ENCODE results near the gene RAX2. TPM values are rescaled to one million over a fixed set of nuclear protein-coding genes. Genes with fewer than 3 reads are reported as not detected.

Gene RAX2
- total and polyA plus RNA-seq, 10 of the 15 experiments (the other 5 are each of a cell fraction or from before 2014, with no cell fraction given), result not detected

DNA sequence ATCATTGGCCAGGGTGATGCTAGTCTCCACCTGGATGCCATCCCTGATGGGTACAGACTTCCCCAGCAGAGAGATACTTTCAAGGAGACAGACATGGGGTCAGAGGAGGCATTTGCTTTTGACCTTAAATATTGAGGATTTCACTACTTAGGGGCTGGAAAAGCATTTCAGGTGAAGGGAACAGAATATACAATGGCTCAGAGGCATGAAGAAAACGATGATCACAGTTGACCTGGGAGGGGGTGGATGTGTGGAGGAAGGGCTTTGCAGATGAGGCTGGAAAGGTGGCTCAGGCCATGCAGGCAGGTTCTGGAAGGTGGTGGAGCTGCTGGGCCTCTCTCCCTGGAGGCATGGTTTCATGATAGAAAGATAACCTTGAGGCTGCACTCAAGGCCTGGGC lies 10.3 kb upstream of the RAX2 start:
- RAD21 ChIA-PET (ENCODE audit: unreplicated experiment), result no interaction called here
- BruUV-seq (replicated peaks), result no TSS peak
- intact Hi-C loops (cut with micrococcal nuclease; ENCODE audit: unreplicated experiment), result no loop called here

More for the DNA sequence above, 10.3 kb upstream of the RAX2 start:
- FAIRE-seq, result no peak
- Histone ChIP-seq H3K9ac (ENCODE audit: control insufficient read depth, insufficient read depth, low read length) (no peak overlapping the region), H3K4me2 (ENCODE audit: control insufficient read depth, insufficient read depth) (no peak overlapping the region), H2AFZ (ENCODE audit: control insufficient read depth, low read depth, low read length) (no peak overlapping the region), H4K20me1 (ENCODE audit: control insufficient read depth, insufficient read depth) (no peaks in the 10 kb centered on the region), H3K9me3 (replicated peaks; ENCODE audit: control insufficient read depth, insufficient read depth, low read length) (no peaks in the 10 kb centered on the region; the same call in 2 of the 3 replicates), H3K27ac (ENCODE audit: control insufficient read depth, insufficient read depth) (no peak overlapping the region), H3K36me3 (ENCODE audit: control insufficient read depth in 2 of 2, insufficient read depth in 2 of 2, low read length in 1 of 2) (no peaks in the 10 kb centered on the region; a peak in 1 of 4 replicates), H3K79me2 (ENCODE audit: control insufficient read depth, insufficient read depth, low read length) (no peaks in the 10 kb centered on the region), H3K4me1 (ENCODE audit: control insufficient read depth, insufficient read depth, low read length) (no peaks in the 10 kb centered on the region), H3K4me3 (no peak overlapping the region), H3K27me3 (replicated peaks in 1 of 2; ENCODE audit: control insufficient read depth in 2 of 2, insufficient read depth in 2 of 2, low read length in 1 of 2) (no peaks in the 10 kb centered on the region; a peak in 1 of 4 replicates)
- ATAC-seq, result no peak
- ChIA-PET CTCF (no interaction called here), POLR2A (no interaction called here), SMC1A (ENCODE audit: uncharacterized antibody, unreplicated experiment) (no interaction called here)
- DNase-seq (ENCODE audit: low read depth, low spot score), result no peak
- TF ChIP-seq BRCA1 (IDR thresholded peaks at IDR 0.05; ENCODE audit: low read depth, low read length), result no peak
- TF ChIP-seq SMAD5 (IDR thresholded peaks at IDR 0.05; ENCODE audit: low read depth), result no peak
- no peak for TF ChIP-seq MEF2A (IDR thresholded peaks at IDR 0.05; ENCODE audit: insufficient read depth, low read depth, low read length)
- no peak for TF ChIP-seq FOXK2 (IDR thresholded peaks at IDR 0.05)
- TF ChIP-seq BHLHE40 (IDR thresholded peaks at IDR 0.05; ENCODE audit: borderline replicate concordance in 1 of 2, low read depth in 2 of 2, low read length in 1 of 2), result no peak
- no peak for TF ChIP-seq PML (IDR thresholded peaks at IDR 0.05; ENCODE audit: low read length)
- TF ChIP-seq PAX5 (IDR thresholded peaks at IDR 0.05; ENCODE audit: borderline replicate concordance, low read depth, low read length), result no peak
- TF ChIP-seq, protein P1, sequence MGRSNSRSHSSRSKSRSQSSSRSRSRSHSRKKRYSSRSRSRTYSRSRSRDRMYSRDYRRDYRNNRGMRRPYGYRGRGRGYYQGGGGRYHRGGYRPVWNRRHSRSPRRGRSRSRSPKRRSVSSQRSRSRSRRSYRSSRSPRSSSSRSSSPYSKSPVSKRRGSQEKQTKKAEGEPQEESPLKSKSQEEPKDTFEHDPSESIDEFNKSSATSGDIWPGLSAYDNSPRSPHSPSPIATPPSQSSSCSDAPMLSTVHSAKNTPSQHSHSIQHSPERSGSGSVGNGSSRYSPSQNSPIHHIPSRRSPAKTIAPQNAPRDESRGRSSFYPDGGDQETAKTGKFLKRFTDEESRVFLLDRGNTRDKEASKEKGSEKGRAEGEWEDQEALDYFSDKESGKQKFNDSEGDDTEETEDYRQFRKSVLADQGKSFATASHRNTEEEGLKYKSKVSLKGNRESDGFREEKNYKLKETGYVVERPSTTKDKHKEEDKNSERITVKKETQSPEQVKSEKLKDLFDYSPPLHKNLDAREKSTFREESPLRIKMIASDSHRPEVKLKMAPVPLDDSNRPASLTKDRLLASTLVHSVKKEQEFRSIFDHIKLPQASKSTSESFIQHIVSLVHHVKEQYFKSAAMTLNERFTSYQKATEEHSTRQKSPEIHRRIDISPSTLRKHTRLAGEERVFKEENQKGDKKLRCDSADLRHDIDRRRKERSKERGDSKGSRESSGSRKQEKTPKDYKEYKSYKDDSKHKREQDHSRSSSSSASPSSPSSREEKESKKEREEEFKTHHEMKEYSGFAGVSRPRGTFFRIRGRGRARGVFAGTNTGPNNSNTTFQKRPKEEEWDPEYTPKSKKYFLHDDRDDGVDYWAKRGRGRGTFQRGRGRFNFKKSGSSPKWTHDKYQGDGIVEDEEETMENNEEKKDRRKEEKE (IDR thresholded peaks at IDR 0.05), result no peak
- TF ChIP-seq MTA3 (IDR thresholded peaks at IDR 0.05; ENCODE audit: borderline replicate concordance, low read length), result no peak
- no peak for TF ChIP-seq EZH2 (IDR thresholded peaks at IDR 0.05; ENCODE audit: borderline replicate concordance, control insufficient read depth, low read depth, low read length)
- TF ChIP-seq FOXM1 (IDR thresholded peaks at IDR 0.05; ENCODE audit: low read depth, low read length), result no peak
- TF ChIP-seq, protein P2, sequence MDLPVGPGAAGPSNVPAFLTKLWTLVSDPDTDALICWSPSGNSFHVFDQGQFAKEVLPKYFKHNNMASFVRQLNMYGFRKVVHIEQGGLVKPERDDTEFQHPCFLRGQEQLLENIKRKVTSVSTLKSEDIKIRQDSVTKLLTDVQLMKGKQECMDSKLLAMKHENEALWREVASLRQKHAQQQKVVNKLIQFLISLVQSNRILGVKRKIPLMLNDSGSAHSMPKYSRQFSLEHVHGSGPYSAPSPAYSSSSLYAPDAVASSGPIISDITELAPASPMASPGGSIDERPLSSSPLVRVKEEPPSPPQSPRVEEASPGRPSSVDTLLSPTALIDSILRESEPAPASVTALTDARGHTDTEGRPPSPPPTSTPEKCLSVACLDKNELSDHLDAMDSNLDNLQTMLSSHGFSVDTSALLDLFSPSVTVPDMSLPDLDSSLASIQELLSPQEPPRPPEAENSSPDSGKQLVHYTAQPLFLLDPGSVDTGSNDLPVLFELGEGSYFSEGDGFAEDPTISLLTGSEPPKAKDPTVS (IDR thresholded peaks at IDR 0.05; ENCODE audit: low read depth, low read length), result no peak
- no peak for TF ChIP-seq IRF3 (IDR thresholded peaks at IDR 0.05)
- TF ChIP-seq, protein P3, sequence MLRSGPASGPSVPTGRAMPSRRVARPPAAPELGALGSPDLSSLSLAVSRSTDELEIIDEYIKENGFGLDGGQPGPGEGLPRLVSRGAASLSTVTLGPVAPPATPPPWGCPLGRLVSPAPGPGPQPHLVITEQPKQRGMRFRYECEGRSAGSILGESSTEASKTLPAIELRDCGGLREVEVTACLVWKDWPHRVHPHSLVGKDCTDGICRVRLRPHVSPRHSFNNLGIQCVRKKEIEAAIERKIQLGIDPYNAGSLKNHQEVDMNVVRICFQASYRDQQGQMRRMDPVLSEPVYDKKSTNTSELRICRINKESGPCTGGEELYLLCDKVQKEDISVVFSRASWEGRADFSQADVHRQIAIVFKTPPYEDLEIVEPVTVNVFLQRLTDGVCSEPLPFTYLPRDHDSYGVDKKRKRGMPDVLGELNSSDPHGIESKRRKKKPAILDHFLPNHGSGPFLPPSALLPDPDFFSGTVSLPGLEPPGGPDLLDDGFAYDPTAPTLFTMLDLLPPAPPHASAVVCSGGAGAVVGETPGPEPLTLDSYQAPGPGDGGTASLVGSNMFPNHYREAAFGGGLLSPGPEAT (IDR thresholded peaks at IDR 0.05; ENCODE audit: low read depth), result no peak
- TF ChIP-seq ZNF622 (IDR thresholded peaks at IDR 0.05), result no peak
- no peak for TF ChIP-seq CBFB (IDR thresholded peaks at IDR 0.05; ENCODE audit: low read depth)
- 53% methylated on average over 1 of the region's 1 CpG for WGBS (ENCODE audit: insufficient coverage, insufficient replicate concordance, low lambda C conversion rate, missing lambda C conversion rate)
- in situ Hi-C loops (cut with MboI), result no loop called here
